WTC11 (cell line): ENCODE measurements around the gene ZNF804B.

Experiments used
- CTCF ChIP-seq: fragments of 200-600 bp; IDR thresholded peaks from 2 replicates; pipeline ENCODE4 v1.8.0; 2022; ENCODE audit warnings: antibody characterized with exemption
- ESRRA ChIP-seq: sonication (generic); formaldehyde crosslinking; IDR thresholded peaks from 2 replicates; pipeline ENCODE4 v1.8.1; 2022; ENCODE audit warnings: mild to moderate bottlenecking, missing genetic modification reagents, borderline replicate concordance
- IRF2 ChIP-seq: sonication (generic); formaldehyde crosslinking; IDR thresholded peaks from 2 replicates; pipeline ENCODE4 v1.8.0; 2022; ENCODE audit warnings: low read depth, missing genetic modification reagents, borderline replicate concordance
- TF ChIP-seq, protein P1 (sequence below): sonication (generic); formaldehyde crosslinking; IDR thresholded peaks from 2 replicates; pipeline ENCODE4 v1.8.0; 2022; ENCODE audit warnings: mild to moderate bottlenecking, missing genetic modification reagents

- TF ChIP-seq, protein P1, sequence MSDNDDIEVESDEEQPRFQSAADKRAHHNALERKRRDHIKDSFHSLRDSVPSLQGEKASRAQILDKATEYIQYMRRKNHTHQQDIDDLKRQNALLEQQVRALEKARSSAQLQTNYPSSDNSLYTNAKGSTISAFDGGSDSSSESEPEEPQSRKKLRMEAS, result no peak
- TF ChIP-seq ESRRA (no peak), IRF2 (CRISPR knock-in tag) (no peak), CTCF (no peak)
These were observed 209.7 kb downstream of the ZNF804B start for GRCh38 chr7:88969167-88969566.
